Endometrial microvascular endothelial cells (primary cell): ENCODE results near the gene TBC1D22A. TPM values are rescaled to one million over a fixed set of nuclear protein-coding genes. Genes with fewer than 3 reads are reported as not detected.

Experiments used
- in situ Hi-C: cut with HindIII; loops from 2 replicates; pipeline ENCODE4 v1.10.0; 2017; ENCODE audit warnings: low sequenced_read_pairs, low pct_unique_long_range_greater_than_20kb; ENCODE audit errors: inconsistent ontology term
- total RNA-seq: library from RNA; depleted of rRNA; stranded (reverse); fragments of >200 nt; gene quantifications from one replicate; pipeline ENCODE4 v1.2.3, GENCODE V29; 2015; ENCODE audit errors: inconsistent ontology term

The TBC1D22A gene
- total RNA-seq, 1 donor from 2014 or later: 20.0 TPM

- in situ Hi-C loops: no loop called here
These were observed 333.1 kb downstream of the TBC1D22A start for GRCh38 chr22:47095395-47096122.

- in situ Hi-C loops: no loop called here
These were observed 335.7 kb downstream of the TBC1D22A start for GRCh38 chr22:47098121-47098520.

GRCh38 chr22:47098554-47098953 is 336.1 kb downstream of the TBC1D22A start:
- in situ Hi-C loops: no loop called here

GRCh38 chr22:47100019-47100418 is 337.6 kb downstream of the TBC1D22A start:
- in situ Hi-C loops: no loop called here

GRCh38 chr22:47100646-47101200 is 338.3 kb downstream of the TBC1D22A start:
- in situ Hi-C loops: no loop called here

GRCh38 chr22:47101321-47101885 is 339.0 kb downstream of the TBC1D22A start:
- in situ Hi-C loops: no loop called here

- in situ Hi-C loops: no loop called here
These were observed 339.6 kb downstream of the TBC1D22A start for GRCh38 chr22:47102081-47102480.

GRCh38 chr22:47102648-47103047 is 340.2 kb downstream of the TBC1D22A start:
- in situ Hi-C loops: no loop called here

GRCh38 chr22:47105085-47105484 is 342.6 kb downstream of the TBC1D22A start:
- in situ Hi-C loops: no loop called here

- in situ Hi-C loops: no loop called here
These were observed 344.4 kb downstream of the TBC1D22A start for GRCh38 chr22:47106806-47107205.

- in situ Hi-C loops: no loop called here
These were observed 345.0 kb downstream of the TBC1D22A start for GRCh38 chr22:47107431-47107830.

- in situ Hi-C loops: no loop called here
These were observed 348.5 kb downstream of the TBC1D22A start for GRCh38 chr22:47110817-47111443.

GRCh38 chr22:47111626-47112581 is 349.5 kb downstream of the TBC1D22A start:
- in situ Hi-C loops: no loop called here

GRCh38 chr22:47112582-47112965 is 350.1 kb downstream of the TBC1D22A start:
- in situ Hi-C loops: no loop called here

- in situ Hi-C loops: no loop called here
These were observed 350.8 kb downstream of the TBC1D22A start for GRCh38 chr22:47112994-47113852.

GRCh38 chr22:47113853-47114415 is 351.5 kb downstream of the TBC1D22A start:
- in situ Hi-C loops: no loop called here

- in situ Hi-C loops: no loop called here
These were observed 352.5 kb downstream of the TBC1D22A start for GRCh38 chr22:47114813-47115517.
